ENCODE data around the gene NBPF19. TPM values are rescaled to one million over a fixed set of nuclear protein-coding genes. Genes with fewer than 3 reads are reported as not detected.
"Not testable (repeated sequence)": the region's sequence is repeated elsewhere in the genome, so short reads cannot be mapped to it uniquely, and the experiment has no call there.

The NBPF19 gene
- total and polyA plus RNA-seq, 10 of the 15 experiments (the other 5 are each of a cell fraction or from before 2014, with no cell fraction given): 0.27 to 7.3 (median 2.7) TPM

DNA sequence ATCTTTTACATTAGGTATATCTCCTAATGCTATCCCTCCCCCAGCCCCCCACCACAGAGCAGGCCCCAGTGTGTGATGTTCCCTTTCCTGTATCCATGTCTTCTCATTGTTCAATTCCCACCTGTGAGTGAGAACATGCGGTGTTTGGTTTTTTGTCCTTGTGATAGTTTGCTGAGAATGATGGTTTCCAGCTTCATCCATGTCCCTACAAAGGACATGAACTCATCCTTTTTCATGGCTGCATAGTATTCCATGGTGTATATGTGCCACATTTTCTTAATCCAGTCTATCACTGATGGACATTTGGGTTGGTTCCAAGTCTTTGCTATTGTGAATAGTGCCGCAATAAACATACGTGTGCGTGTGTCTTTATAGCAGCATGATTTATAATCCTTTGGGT lies 90.6 kb downstream of the NBPF19 start:
- RAD21 ChIA-PET (ENCODE audit: unreplicated experiment); H3K79me2 ChIP-seq (ENCODE audit: control insufficient read depth, insufficient read depth, low read length); POLR2A ChIA-PET; BruUV-seq (replicated peaks); DNase-seq (ENCODE audit: low read depth, low spot score); H3K4me3 ChIP-seq; ATAC-seq; SMC1A ChIA-PET (ENCODE audit: uncharacterized antibody, unreplicated experiment); H3K9me3 ChIP-seq (replicated peaks; ENCODE audit: control insufficient read depth, insufficient read depth, low read length); H3K36me3 ChIP-seq (ENCODE audit: control insufficient read depth in 2 of 2, insufficient read depth in 2 of 2, low read length in 1 of 2); in situ Hi-C loops (cut with MboI); H3K27ac ChIP-seq (ENCODE audit: control insufficient read depth, insufficient read depth); H4K20me1 ChIP-seq (ENCODE audit: control insufficient read depth, insufficient read depth); H3K9ac ChIP-seq (ENCODE audit: control insufficient read depth, insufficient read depth, low read length); intact Hi-C loops (cut with micrococcal nuclease; ENCODE audit: unreplicated experiment); H2AFZ ChIP-seq (ENCODE audit: control insufficient read depth, low read depth, low read length); CTCF ChIA-PET; H3K27me3 ChIP-seq (replicated peaks in 1 of 2; ENCODE audit: control insufficient read depth in 2 of 2, insufficient read depth in 2 of 2, low read length in 1 of 2); FAIRE-seq; H3K4me1 ChIP-seq (ENCODE audit: control insufficient read depth, insufficient read depth, low read length); H3K4me2 ChIP-seq (ENCODE audit: control insufficient read depth, insufficient read depth): not testable (repeated sequence)
- 100% methylated on average over 1 of the region's 4 CpGs for WGBS (ENCODE audit: insufficient coverage, insufficient replicate concordance, low lambda C conversion rate, missing lambda C conversion rate)

DNA sequence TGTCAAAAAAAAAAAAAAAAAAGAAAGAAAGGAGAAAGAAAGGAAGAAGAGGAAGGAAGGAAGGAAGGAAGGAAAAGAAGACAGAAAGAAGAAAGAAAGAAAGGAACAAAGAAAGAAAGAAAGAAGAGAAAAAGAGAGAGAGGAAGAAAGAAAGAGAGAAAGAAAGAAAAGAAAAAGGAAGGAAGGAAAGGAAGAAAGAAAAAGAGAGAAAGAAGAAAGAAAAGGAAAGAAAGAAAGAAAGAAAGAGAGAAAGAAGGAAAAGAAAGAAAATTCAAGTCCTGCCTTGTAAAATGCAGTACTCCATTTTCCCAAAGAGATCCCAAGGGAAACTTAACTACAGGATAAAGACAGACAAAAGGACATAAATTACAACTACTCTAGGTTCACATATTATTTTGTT lies 97.9 kb downstream of the NBPF19 start:
- H3K4me2 ChIP-seq (ENCODE audit: control insufficient read depth, insufficient read depth); H3K27me3 ChIP-seq (replicated peaks in 1 of 2; ENCODE audit: control insufficient read depth in 2 of 2, insufficient read depth in 2 of 2, low read length in 1 of 2); CTCF ChIA-PET; POLR2A ChIA-PET; H3K9me3 ChIP-seq (replicated peaks; ENCODE audit: control insufficient read depth, insufficient read depth, low read length); intact Hi-C loops (cut with micrococcal nuclease; ENCODE audit: unreplicated experiment); BruUV-seq (replicated peaks); ATAC-seq; FAIRE-seq; in situ Hi-C loops (cut with MboI); H4K20me1 ChIP-seq (ENCODE audit: control insufficient read depth, insufficient read depth); H3K4me3 ChIP-seq; H3K4me1 ChIP-seq (ENCODE audit: control insufficient read depth, insufficient read depth, low read length); H3K27ac ChIP-seq (ENCODE audit: control insufficient read depth, insufficient read depth); H3K36me3 ChIP-seq (ENCODE audit: control insufficient read depth in 2 of 2, insufficient read depth in 2 of 2, low read length in 1 of 2); DNase-seq (ENCODE audit: low read depth, low spot score); H3K9ac ChIP-seq (ENCODE audit: control insufficient read depth, insufficient read depth, low read length); H2AFZ ChIP-seq (ENCODE audit: control insufficient read depth, low read depth, low read length); SMC1A ChIA-PET (ENCODE audit: uncharacterized antibody, unreplicated experiment); RAD21 ChIA-PET (ENCODE audit: unreplicated experiment); H3K79me2 ChIP-seq (ENCODE audit: control insufficient read depth, insufficient read depth, low read length): not testable (repeated sequence)

DNA sequence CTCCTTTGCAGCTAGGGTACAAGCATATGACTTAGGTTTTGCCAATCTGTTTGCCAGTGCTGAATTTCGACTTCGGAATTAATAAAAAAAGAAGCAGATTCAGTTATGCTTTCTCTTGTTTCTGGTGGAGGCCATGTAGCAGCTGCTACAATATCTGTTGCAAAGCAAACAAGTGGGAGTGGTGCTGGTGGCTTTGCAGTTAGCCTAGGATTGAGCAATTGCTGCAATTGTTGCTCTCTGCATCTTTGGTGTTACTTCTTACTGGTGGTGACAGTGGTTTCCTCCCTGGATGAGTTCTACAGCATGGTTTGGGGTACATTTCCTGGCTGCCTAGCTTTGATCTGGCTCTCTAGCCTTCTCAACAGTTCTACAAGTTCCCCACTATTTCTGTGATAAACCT lies 110.7 kb downstream of the NBPF19 start:
- not testable (repeated sequence) for BruUV-seq (replicated peaks)

More for the DNA sequence above, 110.7 kb downstream of the NBPF19 start:
- H4K20me1 ChIP-seq (ENCODE audit: control insufficient read depth, insufficient read depth); intact Hi-C loops (cut with micrococcal nuclease; ENCODE audit: unreplicated experiment); H3K9ac ChIP-seq (ENCODE audit: control insufficient read depth, insufficient read depth, low read length); H3K79me2 ChIP-seq (ENCODE audit: control insufficient read depth, insufficient read depth, low read length); H3K9me3 ChIP-seq (replicated peaks; ENCODE audit: control insufficient read depth, insufficient read depth, low read length); H3K4me1 ChIP-seq (ENCODE audit: control insufficient read depth, insufficient read depth, low read length); H3K4me2 ChIP-seq (ENCODE audit: control insufficient read depth, insufficient read depth); POLR2A ChIA-PET; H3K4me3 ChIP-seq; DNase-seq (ENCODE audit: low read depth, low spot score); ATAC-seq; H3K27me3 ChIP-seq (replicated peaks in 1 of 2; ENCODE audit: control insufficient read depth in 2 of 2, insufficient read depth in 2 of 2, low read length in 1 of 2); H3K36me3 ChIP-seq (ENCODE audit: control insufficient read depth in 2 of 2, insufficient read depth in 2 of 2, low read length in 1 of 2); in situ Hi-C loops (cut with MboI); H3K27ac ChIP-seq (ENCODE audit: control insufficient read depth, insufficient read depth); CTCF ChIA-PET; FAIRE-seq; H2AFZ ChIP-seq (ENCODE audit: control insufficient read depth, low read depth, low read length); SMC1A ChIA-PET (ENCODE audit: uncharacterized antibody, unreplicated experiment); RAD21 ChIA-PET (ENCODE audit: unreplicated experiment): not testable (repeated sequence)
- WGBS (ENCODE audit: insufficient coverage, insufficient replicate concordance, low lambda C conversion rate, missing lambda C conversion rate): no CpG with 5 or more reads among the region's 2 CpGs

Other genes starting within 250 kb of the NBPF19 start
- gene PPIAL4C, start 108.8 kb downstream of the NBPF19 start, total RNA-seq (2014; rRNA removed): not detected in 2 replicates
- gene PPIAL4C, start 108.8 kb downstream of the NBPF19 start, total RNA-seq (2014; rRNA removed; fragmentation: Illumina TruSeq; extraction: Trizol): not detected in 2 replicates
- gene PPIAL4C, start 108.8 kb downstream of the NBPF19 start, total RNA-seq (2021): 0.62 TPM in 1 of 2 replicates, not detected in the other
- not detected in 2 replicates for gene PPIAL4C, start 108.8 kb downstream of the NBPF19 start, polyA plus RNA-seq (2011; rRNA removed)
- gene PPIAL4C, start 108.8 kb downstream of the NBPF19 start, polyA plus RNA-seq (2014; fragmentation: Illumina TruSeq; extraction: Trizol): not detected in 2 replicates
- gene PPIAL4C, start 108.8 kb downstream of the NBPF19 start, polyA plus RNA-seq (2014; fragmentation: Nextera tagmentation; extraction: Ambion mirVana): not detected
- gene PPIAL4C, start 108.8 kb downstream of the NBPF19 start, polyA plus RNA-seq (2014; rRNA removed): not detected in 2 replicates
- gene PPIAL4C, start 108.8 kb downstream of the NBPF19 start, polyA plus RNA-seq (2016; fragmentation: Nextera tagmentation; extraction: Ambion mirVana): under 1 TPM; 0.44 to 0.53 TPM